ENCODE results near the gene GPR180.

Gene GPR180

DNA sequence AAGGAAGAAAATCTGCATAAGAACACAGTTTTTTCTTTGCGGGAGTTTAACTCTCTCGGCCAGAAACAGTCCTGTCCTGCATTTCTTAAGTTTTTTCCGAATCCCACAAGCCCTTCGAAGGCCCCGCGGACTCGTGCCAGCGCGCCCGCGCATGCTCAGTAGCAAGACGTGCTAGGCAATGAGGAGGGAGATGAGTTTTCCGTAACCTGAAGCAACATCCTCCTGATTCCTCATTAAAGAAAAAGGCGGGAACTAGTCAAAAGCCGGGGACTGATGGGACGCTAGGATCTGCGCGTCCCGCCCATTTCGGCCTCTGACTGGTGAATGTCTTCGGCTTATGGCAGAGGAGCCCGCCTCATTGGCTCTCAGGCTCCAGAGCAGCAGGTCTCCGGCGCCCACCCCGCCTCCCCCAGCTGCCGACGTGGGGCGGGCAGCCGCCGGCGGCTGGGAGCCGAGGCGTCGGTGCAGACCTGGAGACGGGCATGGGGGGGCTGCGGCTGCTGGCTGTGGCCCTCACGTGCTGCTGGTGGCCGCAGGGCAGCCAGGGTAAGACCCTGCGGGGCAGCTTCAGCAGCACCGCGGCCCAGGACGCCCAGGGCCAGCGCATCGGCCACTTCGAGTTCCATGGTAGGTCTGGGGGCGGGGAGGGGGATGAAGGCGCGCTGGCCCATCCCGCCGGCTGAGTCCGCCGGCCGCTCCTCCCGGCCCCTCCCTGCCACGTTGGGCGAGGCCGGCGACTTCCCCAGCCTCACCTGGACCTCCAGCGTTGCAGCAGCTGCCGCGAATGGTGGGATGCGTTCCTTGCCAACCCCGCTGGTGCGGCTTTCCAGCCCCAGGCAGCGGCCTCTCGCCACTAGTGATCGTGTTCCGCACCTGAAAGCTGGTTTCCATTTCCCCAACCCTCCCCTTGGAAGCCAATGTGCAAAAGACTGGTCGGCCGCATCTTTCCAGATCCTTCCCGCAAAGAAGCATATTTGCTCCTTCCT, at the start of gene GPR180:
GPR180 (plus strand) TSS at position 412 of the 986 bp plus-strand sequence; CDS start at position 483, 71 bp downstream.
- DNase-seq = peak; percentile 74

- no peak for DNase-seq
Observed at GRCh38 chr13:94552095-94552494, 49.6 kb upstream of the GPR180 start.

GRCh38 chr13:94553766-94554165, 47.9 kb upstream of the GPR180 start:
- no peak for DNase-seq

DNA sequence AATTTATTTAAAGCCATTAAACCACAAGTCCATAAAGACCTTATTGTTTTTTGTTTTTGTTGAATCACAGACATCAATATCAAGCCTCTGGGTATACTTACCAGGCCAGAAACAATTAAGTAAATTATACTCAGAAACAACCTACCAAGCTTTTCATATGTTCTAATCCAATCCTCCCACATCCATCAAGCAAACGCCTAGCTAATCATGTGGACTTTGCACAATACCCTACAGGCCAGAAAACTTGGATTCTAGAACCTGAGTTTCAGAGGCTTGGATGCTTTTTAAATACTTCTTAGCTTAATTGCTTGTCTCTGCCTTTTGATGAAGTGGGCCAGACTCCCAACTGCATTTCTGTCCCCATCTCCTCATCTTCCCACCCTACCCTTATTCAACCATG, 45.6 kb upstream of the GPR180 start:
- DNase-seq = no peak

- DNase-seq = no peak
Observed at GRCh38 chr13:94556621-94557020, 45.0 kb upstream of the GPR180 start.

- no peak for DNase-seq
Observed at GRCh38 chr13:94557684-94558235, 43.9 kb upstream of the GPR180 start.

GRCh38 chr13:94558716-94559115, 42.9 kb upstream of the GPR180 start:
- DNase-seq = no peak

DNA sequence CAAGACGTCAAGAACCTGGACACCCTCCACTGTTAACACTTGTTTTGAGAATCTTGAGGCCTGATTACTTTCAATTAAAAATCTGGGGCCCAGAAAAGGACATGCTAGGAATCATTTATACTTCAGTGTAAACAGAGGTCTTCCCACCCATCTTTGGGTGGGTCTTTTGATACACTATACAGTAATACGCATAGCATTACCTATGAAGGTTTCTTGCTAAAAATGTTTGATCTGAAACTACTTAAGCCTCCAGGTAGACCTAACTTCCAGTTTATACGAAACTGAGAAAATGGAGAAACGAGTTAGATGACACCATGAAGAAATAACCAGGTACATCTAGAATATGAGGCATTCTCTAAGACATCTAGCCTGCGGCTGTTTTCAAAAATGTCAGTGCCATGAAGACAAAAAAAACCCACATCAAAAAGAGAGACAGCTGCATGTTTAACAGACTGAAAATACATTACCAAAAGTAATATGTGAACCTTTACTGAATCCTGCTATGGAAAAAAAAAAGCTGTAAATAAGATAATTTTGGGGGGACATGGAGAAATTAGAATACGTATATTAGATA, 42.3 kb upstream of the GPR180 start:
- no peak for DNase-seq

- no peak for DNase-seq
Observed at GRCh38 chr13:94560116-94560515, 41.5 kb upstream of the GPR180 start.

GRCh38 chr13:94561126-94561525, 40.5 kb upstream of the GPR180 start:
- no peak for DNase-seq

- no peak for DNase-seq
Observed at GRCh38 chr13:94567581-94567980, 34.1 kb upstream of the GPR180 start.

GRCh38 chr13:94568443-94568842, 33.2 kb upstream of the GPR180 start:
- DNase-seq = no peak

GRCh38 chr13:94569615-94570014, 32.0 kb upstream of the GPR180 start:
- DNase-seq = no peak

- DNase-seq = no peak
Observed at GRCh38 chr13:94579063-94579462, 22.6 kb upstream of the GPR180 start.

DNA sequence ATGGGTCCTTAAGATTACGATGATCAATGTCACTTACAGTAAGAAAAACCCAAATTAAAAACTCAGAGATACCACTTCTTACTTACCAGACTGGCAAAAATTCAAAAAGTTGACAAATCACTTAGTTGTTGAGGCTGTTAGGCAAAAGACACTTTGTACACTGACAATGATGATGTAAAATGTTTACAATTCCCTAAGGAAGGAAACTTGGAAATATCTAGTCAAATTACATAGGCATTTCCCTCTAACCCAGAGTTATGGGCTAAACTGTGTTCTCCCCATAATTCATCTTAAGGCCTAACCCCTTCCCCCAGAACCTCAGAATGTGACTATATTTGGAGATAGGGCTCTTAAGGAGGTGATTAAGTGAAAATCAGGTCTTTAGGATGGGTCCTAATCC, 17.7 kb upstream of the GPR180 start:
- DNase-seq = no peak

DNA sequence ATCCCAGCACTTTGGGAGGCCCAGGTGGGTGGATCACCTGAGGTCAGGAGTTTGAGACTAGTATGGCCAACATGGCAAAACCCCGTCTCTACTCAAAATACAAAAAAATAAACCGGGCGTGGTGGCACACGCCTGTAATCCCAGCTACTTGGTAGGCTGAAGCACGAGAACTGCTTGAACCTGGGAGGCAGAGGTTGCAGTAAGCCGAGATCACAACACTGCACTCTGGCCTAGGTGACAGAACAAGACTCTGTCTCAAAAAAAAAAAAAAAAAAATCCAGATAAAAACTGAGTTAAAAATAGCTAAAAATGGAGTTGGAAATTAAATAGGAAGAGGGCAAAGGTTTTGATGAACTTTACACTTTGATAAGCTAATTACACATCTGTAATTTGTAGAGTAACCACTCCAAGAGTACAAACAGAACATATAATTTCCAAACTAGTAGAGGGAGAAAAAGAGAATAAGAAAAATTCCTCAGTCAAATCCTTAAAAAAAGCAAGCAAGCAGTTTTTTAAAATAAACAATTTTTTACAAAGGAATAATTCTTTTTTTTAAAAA, 16.0 kb upstream of the GPR180 start:
- DNase-seq = no peak

DNA sequence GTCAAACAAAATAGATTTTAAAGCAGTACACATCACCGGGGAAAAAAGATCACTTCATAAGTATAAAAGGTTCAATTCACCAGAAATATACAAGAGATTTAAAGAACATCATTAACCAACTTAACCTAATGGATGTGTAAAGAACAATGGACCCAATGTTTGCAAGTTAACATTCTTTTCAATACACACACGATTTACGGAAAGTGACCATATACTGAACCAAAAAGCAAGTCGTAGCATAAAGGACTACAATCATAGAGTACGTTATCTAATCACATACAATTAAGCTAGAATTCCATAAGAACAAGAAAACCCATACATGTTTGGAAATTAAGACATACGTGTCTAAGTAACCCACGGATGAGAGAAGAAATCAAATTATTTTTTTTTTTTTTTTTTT, 15.3 kb upstream of the GPR180 start:
- DNase-seq = no peak

GRCh38 chr13:94588541-94588940, 13.1 kb upstream of the GPR180 start:
- DNase-seq = no peak

GRCh38 chr13:94590744-94591143, 10.9 kb upstream of the GPR180 start:
- no peak for DNase-seq

DNA sequence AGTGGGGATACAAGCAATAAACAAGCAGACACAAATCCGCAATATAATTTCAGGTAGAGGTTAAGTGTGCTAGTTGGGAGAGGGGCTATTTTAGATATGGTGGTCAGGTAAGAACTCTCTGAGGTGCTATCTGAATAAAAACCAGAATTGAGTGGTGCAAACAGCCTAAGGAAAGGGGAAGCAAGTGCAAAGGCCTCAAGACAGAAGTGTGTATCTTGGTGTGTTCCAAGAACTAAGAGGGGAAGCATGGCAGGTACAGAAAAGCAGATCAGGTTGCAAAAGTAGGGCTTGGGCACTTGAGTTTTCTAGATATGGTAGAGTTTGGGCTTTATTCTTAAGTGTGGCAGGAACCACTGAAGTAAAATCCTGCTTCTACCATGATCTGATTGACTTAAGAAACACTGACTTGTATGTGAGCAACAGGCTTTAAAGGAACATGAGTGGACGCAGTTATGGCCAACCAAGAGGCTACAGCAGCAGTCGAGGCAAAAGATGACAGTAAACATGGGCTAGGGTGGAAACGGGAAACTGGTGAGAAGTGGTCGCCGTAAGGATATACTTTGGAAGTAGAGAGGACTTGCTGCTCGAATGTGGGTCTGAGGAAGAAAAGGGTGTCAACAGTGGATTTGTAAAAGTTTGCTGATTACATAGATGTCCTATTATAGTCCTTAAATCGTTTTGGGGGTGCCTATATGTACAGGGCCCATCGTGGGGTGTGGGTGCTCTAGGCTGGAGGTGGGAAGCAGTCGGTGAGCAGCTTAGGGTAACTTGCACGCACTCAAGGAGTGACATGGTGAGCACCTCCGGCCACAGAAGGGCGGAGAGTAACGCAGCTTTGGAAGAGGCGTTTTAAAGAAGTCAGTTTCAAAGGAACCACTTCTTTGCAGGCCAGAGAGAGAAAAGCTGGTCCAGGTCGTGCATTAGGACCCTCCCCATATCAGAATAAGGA, 6.4 kb upstream of the GPR180 start:
- DNase-seq = no peak

- peak; percentile 67 for DNase-seq
Observed at GRCh38 chr13:94595950-94596574, 5.6 kb upstream of the GPR180 start, which contains the start of gene TGDS. TSS of gene TGDS (minus strand) at chr13:94596152. CDS start at chr13:94596136, 16 bp downstream.

- DNase-seq = no peak
Observed at GRCh38 chr13:94596575-94596971, 5.1 kb upstream of the GPR180 start.

Data from activated T-cell treated with anti-CD3 and anti-CD28 coated beads for 4 hours (primary cell).